HEK293 (cell line): Measurements from ENCODE around the gene CHMP6.

Experiments used
- IKZF3 ChIP-seq: fragments of 450-650 bp; IDR thresholded peaks from 2 replicates; pipeline ENCODE4 v1.5.0; 2018; ENCODE audit warnings: missing biosample characterization, mild to moderate bottlenecking, missing genetic modification characterization, moderate library complexity
- KLF9 ChIP-seq: fragments of 450-650 bp; formaldehyde crosslinking; IDR thresholded peaks from 2 replicates; pipeline ENCODE4 v1.5.1; 2016; ENCODE audit warnings: missing biosample characterization, missing genetic modification characterization, low read depth
- ZBTB7A ChIP-seq: fragments of 450-650 bp; formaldehyde crosslinking; IDR thresholded peaks from 2 replicates; pipeline ENCODE4 v1.5.1; 2016; ENCODE audit warnings: low read depth, missing biosample characterization, missing genetic modification characterization
- ZNF2 ChIP-seq: fragments of 450-650 bp; formaldehyde crosslinking; IDR thresholded peaks from 2 replicates; pipeline ENCODE4 v1.5.1; 2016; ENCODE audit warnings: missing biosample characterization, missing genetic modification characterization
- ZNF214 ChIP-seq: fragments of 450-650 bp; formaldehyde crosslinking; IDR thresholded peaks from 2 replicates; pipeline ENCODE4 v1.5.1; 2017; ENCODE audit warnings: missing biosample characterization, mild to moderate bottlenecking, missing genetic modification characterization, borderline replicate concordance
- ZNF24 ChIP-seq: fragments of 450-650 bp; formaldehyde crosslinking; IDR thresholded peaks from 2 replicates; pipeline ENCODE4 v1.5.1; 2016; ENCODE audit warnings: missing biosample characterization, missing genetic modification characterization
- ZNF394 ChIP-seq: fragments of 450-650 bp; formaldehyde crosslinking; IDR thresholded peaks from 2 replicates; pipeline ENCODE4 v1.5.1; 2016; ENCODE audit warnings: missing biosample characterization, missing genetic modification characterization, mild to moderate bottlenecking, moderate library complexity, borderline replicate concordance
- ZNF416 ChIP-seq: fragments of 450-650 bp; formaldehyde crosslinking; IDR thresholded peaks from 2 replicates; pipeline ENCODE4 v1.5.1; 2016; ENCODE audit warnings: missing biosample characterization, missing genetic modification characterization
- ZNF792 ChIP-seq: fragments of 450-650 bp; formaldehyde crosslinking; IDR thresholded peaks from 2 replicates; pipeline ENCODE4 v1.5.1; 2016; ENCODE audit warnings: missing biosample characterization, missing genetic modification characterization
- TF ChIP-seq, protein P1 (sequence below): fragments of 450-650 bp; formaldehyde crosslinking; IDR thresholded peaks from 2 replicates; pipeline ENCODE4 v1.5.1; 2016; ENCODE audit warnings: missing biosample characterization, missing genetic modification characterization
- TF ChIP-seq, protein P2 (sequence below): fragments of 450-650 bp; formaldehyde crosslinking; IDR thresholded peaks from 2 replicates; pipeline ENCODE4 v1.5.1; 2016; ENCODE audit warnings: missing biosample characterization, missing genetic modification characterization

DNA sequence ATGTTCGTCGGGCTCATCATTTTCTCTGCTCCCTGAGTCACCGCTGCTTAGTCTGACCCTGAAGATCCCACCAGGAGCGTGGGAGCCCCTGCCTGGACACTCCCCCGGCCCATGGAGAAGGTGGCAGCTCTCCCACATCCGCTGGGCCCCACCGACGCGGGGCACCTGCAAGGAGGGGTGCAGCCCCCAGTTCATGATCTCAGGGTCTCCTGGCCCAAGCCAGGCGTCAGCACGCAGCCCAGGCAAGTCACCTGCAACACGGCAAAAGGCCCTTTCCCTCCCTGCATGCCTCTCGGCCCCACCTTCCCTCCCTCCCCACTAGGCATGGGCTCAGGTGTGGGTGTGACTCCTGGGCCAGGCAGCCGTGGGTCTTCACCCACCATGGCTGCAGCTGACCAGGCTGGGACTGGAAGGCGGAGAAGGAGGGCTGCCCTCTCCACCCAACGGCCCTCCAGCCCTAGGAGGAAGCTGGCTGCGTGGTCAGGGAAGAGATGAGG, 9.7 kb upstream of the CHMP6 start:
- TF ChIP-seq, protein P1, sequence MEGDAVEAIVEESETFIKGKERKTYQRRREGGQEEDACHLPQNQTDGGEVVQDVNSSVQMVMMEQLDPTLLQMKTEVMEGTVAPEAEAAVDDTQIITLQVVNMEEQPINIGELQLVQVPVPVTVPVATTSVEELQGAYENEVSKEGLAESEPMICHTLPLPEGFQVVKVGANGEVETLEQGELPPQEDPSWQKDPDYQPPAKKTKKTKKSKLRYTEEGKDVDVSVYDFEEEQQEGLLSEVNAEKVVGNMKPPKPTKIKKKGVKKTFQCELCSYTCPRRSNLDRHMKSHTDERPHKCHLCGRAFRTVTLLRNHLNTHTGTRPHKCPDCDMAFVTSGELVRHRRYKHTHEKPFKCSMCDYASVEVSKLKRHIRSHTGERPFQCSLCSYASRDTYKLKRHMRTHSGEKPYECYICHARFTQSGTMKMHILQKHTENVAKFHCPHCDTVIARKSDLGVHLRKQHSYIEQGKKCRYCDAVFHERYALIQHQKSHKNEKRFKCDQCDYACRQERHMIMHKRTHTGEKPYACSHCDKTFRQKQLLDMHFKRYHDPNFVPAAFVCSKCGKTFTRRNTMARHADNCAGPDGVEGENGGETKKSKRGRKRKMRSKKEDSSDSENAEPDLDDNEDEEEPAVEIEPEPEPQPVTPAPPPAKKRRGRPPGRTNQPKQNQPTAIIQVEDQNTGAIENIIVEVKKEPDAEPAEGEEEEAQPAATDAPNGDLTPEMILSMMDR (tag by site-specific recombination), result no peak
- TF ChIP-seq ZNF792 (tag by site-specific recombination) (no peak), ZBTB7A (no peak), KLF9 (no peak), IKZF3 (tag by site-specific recombination) (no peak), ZNF214 (tag by site-specific recombination) (no peak), ZNF2 (tag by site-specific recombination) (no peak), ZNF416 (tag by site-specific recombination) (no peak), ZNF394 (tag by site-specific recombination) (no peak), ZNF24 (tag by site-specific recombination) (no peak)
- TF ChIP-seq, protein P2, sequence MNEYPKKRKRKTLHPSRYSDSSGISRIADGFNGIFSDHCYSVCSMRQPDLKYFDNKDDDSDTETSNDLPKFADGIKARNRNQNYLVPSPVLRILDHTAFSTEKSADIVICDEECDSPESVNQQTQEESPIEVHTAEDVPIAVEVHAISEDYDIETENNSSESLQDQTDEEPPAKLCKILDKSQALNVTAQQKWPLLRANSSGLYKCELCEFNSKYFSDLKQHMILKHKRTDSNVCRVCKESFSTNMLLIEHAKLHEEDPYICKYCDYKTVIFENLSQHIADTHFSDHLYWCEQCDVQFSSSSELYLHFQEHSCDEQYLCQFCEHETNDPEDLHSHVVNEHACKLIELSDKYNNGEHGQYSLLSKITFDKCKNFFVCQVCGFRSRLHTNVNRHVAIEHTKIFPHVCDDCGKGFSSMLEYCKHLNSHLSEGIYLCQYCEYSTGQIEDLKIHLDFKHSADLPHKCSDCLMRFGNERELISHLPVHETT (tag by site-specific recombination), result no peak
